ENCODE results near the gene GALNTL6. TPM values are rescaled to one million over a fixed set of nuclear protein-coding genes. Genes with fewer than 3 reads are reported as not detected.

GALNTL6 gene
- not detected in 2 replicates for total RNA-seq

DNA sequence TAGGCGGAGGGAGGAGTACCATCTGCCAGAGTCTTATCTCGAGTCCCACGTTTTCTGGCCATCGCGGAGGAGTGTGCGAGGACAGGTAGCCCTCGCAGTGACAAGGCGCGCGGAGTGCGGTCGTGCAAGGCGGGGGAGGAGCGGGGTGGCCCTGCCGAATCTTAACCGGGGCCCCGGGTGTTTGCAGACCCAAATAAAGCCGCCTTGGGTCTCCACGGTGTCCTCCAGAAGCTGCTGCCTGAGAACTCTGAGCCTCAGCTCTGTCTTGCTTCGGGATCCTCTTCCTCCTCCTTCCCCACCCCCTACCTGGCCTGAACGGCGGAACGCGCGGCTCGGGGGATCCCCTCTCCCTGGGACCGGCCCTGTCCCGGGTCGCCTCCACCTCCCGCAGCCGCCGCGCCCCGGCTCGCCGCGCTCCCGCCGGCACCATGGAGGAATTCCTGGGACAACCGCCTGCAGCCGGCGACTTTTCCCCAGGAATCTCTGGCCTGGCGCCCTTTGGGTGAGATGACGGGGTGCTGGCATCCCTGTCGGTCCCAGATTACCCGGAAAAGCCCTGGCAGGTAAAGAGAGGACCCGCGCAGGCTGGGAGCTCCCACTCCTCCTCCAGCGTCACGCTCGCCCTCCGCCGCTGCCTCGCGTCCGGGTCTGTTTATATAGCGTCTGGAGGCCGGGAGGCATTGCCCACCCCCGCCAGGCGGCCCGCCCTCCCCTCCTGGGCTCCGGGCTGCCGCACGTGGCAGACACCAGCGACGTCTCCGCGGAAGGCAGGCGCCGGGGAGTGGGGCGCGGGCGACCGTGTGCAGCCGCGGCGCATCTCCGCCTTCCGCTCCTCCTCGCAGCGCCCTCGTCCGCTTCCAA is at the start of gene GALNTL6:
TSS of gene GALNTL6 (plus strand) at position 740 of the 861 bp plus-strand sequence.

